ES-I3 (cell line): Measurements from ENCODE around the gene TPSAB1.
"Not testable (repeated sequence)": the region's sequence is repeated elsewhere in the genome, so short reads cannot be mapped to it uniquely, and the experiment has no call there.

Source experiments
- H3K36me3 ChIP-seq: 2 replicates; pipeline ENCODE4 v1.6.1; 2013; ENCODE audit warnings: mild to moderate bottlenecking, low read length, control low read depth, moderate library complexity; ENCODE audit not compliant: insufficient read depth
- H3K4me1 ChIP-seq: 2 replicates; pipeline ENCODE4 v1.6.1; 2013; ENCODE audit warnings: mild to moderate bottlenecking, control low read depth, low read length; ENCODE audit not compliant: insufficient read depth
- H3K9ac ChIP-seq: 2 replicates; pipeline ENCODE4 v1.6.1; 2013; ENCODE audit warnings: low read depth, mild to moderate bottlenecking, low read length, moderate library complexity
- H3K9me3 ChIP-seq: 2 replicates; pipeline ENCODE4 v1.6.1; 2013; ENCODE audit warnings: mild to moderate bottlenecking, low read length, moderate library complexity; ENCODE audit not compliant: control insufficient read depth, insufficient read depth

The TPSAB1 gene

DNA sequence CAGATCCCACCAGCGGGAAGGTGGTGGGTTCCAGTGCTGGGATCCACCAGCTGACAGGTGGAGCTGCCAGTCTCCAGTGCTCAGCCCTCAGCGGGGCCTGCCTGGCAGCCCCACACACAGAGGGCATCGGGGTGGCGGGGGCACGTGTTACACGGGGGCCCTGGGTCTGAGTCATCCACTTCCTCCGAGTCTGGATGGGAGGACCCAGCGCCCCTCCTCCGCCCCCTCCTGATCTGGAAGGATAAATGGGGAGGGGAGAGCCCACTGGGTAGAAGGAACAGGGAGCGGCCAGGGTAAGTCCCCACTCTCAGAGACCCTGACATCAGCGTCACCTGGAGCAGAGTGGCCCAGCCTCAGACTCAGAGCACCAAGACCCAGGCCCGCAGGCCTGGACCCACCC is at the start of gene TPSAB1:
TPSAB1 (plus strand) TSS at position 270 of the 400 bp plus-strand sequence. CDS start 234 bp downstream, outside the sequence.
- not testable (repeated sequence) for H3K9ac ChIP-seq, H3K36me3 ChIP-seq, H3K4me1 ChIP-seq, H3K9me3 ChIP-seq

DNA sequence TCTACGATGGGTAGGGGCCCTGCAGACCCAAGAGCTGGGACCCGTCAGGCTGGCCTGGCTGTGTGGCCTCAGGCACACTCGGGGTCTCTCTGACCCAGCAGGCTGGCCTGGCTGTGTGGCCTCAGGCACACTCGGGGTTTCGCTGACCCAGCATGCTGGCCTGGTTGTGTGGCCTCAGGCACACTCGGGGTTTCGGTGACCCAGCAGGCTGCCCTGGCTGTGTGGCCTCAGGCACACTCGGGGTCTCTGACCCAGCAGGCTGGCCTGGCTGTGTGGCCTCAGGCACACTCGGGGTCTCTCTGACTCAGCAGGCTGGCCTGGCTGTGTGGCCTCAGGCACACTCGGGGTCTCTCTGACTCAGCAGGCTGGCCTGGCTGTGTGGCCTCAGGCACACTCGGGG is 49.7 kb upstream of the TPSAB1 start:
- not testable (repeated sequence) for H3K9ac ChIP-seq, H3K36me3 ChIP-seq, H3K9me3 ChIP-seq, H3K4me1 ChIP-seq

DNA sequence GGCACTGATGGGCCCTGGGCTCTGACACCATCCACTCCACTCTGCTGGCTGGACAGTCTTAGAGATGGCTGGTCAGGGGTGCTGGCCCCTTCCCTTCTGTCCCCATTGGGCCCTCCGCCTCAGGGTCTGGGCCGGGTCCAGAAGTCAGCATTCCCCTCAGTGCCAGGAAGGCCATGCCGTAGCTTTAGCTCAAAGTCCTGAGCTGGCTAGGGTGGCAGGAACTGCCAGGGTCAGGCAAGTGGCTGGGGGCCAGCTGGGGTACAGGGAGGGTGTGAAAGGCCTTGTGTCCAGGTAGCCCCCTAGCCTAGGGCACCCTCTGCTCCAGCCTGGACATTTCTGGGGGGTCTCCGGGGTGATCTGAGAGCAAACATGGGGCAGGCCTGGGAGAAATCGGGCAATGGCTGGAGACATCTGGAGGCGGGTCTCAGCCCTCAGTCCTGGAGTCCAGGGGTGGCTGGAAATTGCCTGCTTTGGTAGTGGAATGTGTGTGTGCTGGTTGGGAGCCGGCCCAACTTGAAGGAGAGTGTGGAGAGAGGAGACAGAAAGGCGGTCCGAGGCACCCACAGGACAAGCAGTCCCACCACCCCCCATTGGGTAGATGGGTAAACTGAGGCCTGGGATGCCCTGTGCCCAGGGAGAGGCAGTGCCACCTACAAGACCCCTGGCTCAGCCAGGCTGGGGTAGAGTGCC is 48.0 kb upstream of the TPSAB1 start:
- no peaks in the 10 kb centered on the region; the same call in 1 of the 2 replicates for H3K4me1 ChIP-seq
- H3K9ac ChIP-seq, result no peak overlapping the region
- H3K9me3 ChIP-seq, result no peaks in the 10 kb centered on the region
- no peaks in the 10 kb centered on the region for H3K36me3 ChIP-seq

DNA sequence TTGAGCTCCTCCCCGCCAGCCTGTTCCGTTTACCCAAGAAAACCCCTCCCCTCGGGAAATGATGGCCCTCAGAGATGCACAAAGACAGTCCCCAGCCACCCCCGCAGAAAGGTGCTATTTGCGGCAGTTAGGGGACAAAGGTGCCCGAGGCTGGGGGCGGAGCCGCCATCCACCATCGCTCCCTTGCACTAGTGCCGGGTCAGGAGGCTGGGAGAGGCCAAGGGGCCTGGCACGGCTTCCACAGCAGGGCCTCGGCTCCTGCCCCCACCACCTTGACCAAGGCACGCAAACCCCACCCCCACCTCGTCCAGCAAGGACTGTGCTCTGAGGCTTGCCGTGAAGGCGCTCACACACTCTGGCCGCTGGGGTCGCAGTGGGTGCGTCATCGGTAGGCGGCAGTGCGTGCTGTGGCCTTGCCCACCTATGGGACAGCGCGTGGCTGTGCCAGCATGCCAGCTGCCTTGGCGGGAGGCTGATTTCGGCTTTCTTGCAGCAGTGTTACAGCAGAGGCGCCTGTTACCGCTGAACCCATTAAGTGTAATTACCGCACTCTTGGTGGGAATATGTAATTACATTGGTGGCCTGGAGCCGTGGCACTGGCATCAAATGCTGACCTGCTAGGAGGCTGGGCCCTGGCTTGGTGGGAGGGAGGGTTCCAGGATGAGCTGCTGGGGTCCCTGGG is 47.2 kb upstream of the TPSAB1 start:
- Histone ChIP-seq H3K9me3 (no peaks in the 10 kb centered on the region), H3K36me3 (no peaks in the 10 kb centered on the region), H3K9ac (no peak overlapping the region), H3K4me1 (no peaks in the 10 kb centered on the region; the same call in 1 of the 2 replicates)

DNA sequence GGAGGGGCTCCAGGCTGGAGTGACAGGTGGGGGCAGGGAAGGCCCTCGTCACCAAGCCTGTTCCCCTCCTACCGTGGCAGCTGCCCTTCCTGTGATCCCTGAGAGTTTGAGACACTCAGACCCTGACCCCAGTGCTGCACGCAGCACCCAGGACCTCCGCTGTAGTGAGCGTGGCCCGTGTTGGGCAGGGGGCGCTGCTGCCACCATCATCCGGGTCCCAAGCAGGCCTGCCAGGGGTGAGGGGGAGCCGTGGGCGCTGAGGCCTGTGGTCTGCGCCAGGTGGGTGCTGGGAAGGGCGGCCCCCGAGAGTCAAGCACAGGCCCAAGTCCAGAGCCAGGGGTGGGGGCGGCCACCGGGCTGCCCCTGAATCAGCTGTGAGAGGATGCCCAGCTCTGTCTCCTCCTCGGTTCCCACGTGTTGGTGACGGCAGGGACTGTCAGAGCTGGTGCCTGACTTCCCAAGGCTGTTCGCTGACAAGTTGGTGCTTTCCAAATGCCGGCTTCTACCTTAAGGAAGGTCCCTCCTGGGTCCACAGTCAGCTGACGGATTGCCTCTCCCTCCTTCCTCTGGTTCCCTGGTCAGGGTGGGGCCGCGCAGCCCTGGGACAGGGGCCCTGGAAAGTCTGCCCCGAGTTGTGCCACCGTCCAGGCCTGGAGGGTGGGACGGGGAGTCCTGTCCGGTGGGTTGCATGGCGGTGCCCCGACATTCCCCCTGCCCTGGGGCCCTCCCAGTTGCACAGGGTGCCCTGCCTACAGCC is 46.5 kb upstream of the TPSAB1 start:
- H3K36me3 ChIP-seq, result no peaks in the 10 kb centered on the region
- no peak overlapping the region for H3K9ac ChIP-seq
- H3K4me1 ChIP-seq, result no peaks in the 10 kb centered on the region; the same call in 1 of the 2 replicates
- no peaks in the 10 kb centered on the region for H3K9me3 ChIP-seq

DNA sequence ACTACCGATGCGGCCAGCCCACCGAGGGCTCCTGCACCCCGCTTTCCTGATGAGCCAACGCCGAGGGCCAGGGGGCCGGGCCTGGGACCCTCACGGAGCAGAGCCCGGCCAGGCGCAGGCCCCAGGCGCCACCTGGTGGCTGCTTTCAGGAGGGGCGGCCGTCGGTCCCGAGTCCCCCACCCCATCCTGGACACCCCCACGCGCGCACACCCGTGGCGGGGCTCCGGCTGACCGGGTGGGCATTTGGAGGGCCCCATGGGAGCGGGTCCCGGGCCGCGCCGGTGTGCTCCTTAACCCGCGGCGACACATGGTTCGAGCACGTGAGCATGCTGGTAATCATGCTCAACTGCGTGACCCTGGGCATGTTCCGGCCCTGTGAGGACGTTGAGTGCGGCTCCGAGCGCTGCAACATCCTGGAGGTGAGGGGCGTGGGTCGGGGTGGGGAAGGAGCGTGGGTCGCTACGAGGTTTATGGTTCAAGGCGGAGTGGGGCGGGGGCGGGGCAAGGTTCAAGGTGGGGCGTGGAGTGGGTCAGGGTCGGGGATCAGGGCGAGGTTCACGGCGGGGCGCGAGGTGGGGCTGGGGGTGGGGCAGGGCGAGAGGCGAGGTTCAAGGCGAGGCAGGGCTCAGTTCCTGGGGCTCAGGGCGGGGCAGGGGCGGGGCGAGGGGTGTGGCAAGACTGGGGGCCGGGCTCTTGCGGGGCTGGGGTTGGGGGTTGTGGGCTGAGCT is 45.7 kb upstream of the TPSAB1 start:
- Histone ChIP-seq H3K9me3 (no peaks in the 10 kb centered on the region), H3K9ac (no peak overlapping the region), H3K36me3 (no peaks in the 10 kb centered on the region), H3K4me1 (no peaks in the 10 kb centered on the region; the same call in 1 of the 2 replicates)

DNA sequence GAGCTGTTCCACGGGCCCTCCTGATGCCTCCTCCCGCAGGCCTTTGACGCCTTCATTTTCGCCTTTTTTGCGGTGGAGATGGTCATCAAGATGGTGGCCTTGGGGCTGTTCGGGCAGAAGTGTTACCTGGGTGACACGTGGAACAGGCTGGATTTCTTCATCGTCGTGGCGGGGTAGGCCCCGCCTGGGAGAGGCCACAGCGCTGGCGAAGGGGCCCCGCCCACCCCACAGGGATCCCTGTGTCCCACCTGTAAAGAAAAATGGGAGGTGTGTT is 45.2 kb upstream of the TPSAB1 start:
- Histone ChIP-seq H3K9me3 (no peaks in the 10 kb centered on the region), H3K9ac (no peak overlapping the region), H3K4me1 (no peaks in the 10 kb centered on the region; the same call in 1 of the 2 replicates), H3K36me3 (no peaks in the 10 kb centered on the region)

DNA sequence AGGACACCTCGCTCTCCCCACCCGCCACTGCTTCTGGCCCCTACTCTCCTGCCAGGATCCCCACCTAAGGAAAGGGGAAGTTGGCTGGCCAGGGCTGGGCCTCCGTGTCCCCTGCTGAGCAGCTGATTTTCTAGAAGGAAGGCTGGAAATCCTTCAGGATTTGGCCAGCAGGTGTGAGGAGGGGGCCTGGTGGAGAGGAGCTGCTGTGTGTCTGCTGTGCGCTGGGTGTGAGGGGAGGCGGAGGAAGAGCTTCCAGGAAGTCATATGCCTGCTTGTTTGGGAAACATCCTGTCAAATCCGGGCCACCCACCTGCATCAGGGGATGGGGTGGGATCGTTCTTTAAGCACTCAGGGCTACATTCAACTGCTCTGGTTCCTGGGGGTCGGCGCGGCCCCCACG is 44.0 kb upstream of the TPSAB1 start:
- Histone ChIP-seq H3K9ac (no peak overlapping the region), H3K36me3 (no peaks in the 10 kb centered on the region), H3K4me1 (no peaks in the 10 kb centered on the region; the same call in 1 of the 2 replicates)

DNA sequence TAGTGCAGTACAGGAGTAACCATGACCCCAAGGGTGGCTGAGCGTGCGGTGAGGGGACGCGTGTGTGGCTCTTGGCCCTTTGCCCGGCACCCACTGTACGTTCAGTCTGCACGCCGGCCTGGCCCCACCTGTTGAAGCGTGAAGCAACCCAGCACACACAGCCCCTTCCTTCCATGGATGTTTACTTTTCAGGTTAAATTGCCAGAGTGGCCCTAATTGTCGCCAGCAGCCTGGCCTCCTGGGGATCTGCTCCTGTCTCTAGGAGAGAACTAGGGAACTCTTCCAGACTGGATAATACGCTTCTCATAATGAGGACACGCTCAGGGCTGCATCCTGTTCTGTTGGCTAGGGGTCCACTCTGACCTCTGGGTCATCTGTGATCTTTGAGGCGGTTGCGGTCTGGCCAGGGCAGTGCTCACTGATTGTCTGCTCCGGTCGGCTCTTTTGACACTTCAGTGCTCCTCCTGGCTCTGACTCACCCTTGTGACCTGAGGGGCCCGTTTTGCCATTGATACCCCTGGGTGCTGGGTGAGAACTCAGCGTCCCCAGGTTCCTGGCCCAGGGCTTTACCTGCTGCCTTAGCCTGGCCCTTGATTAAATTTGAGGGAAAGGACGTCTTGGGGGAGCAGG is 43.2 kb upstream of the TPSAB1 start:
- Histone ChIP-seq H3K36me3 (no peaks in the 10 kb centered on the region), H3K4me1 (no peaks in the 10 kb centered on the region; the same call in 1 of the 2 replicates), H3K9me3 (no peaks in the 10 kb centered on the region), H3K9ac (no peak overlapping the region)

More for the DNA sequence above, 44.0 kb upstream of the TPSAB1 start:
- H3K9me3 ChIP-seq, result no peaks in the 10 kb centered on the region

DNA sequence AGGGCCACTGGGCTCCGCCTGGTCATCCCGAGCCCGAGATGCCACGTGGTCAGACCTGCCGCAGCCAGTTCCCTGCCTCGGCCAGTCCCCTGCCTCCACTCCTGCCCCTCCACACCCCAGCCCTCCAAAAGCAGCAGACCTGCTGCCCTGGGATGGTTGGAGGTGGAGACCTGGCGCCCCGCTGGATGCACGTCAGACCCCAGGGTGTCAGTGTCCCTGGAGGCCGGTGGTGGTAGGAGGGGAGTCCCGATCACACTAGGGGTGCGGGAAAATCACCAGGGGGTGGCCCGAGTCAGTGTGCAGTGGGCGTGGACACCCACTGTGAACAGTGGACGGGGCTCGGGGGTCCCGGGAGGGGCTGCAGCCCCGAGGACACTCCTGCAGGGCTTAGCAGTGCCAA is 42.3 kb upstream of the TPSAB1 start:
- no peak overlapping the region for H3K9ac ChIP-seq
- H3K36me3 ChIP-seq, result no peaks in the 10 kb centered on the region
- H3K4me1 ChIP-seq, result no peaks in the 10 kb centered on the region; the same call in 1 of the 2 replicates
- H3K9me3 ChIP-seq, result no peaks in the 10 kb centered on the region

DNA sequence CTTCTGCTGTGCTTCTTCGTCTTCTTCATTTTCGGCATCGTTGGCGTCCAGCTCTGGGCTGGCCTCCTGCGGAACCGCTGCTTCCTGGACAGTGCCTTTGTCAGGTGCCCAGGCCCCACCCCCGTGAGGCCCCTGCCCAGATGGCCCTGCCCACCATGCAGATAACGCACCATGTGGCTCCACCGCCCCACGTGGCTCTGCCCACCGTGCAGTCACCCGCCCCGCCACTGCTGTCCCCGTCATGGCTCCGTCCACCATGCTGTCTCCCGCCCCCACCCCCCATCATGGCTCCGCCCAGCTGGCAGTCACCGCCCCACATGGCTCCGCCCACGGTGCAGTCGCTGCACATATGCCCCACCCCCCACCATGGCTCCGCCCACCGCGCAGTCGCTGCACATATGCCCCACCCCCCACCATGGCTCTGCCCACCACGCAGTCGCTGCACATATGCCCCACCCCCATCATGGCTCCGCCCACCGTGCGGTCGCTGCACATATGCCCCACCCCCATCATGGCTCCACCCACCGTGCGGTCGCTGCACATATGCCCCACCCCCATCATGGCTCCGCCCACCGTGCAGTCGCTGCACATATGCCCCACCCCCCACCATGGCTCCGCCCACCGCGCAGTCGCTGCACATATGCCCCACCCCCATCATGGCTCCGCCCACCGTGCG is 41.7 kb upstream of the TPSAB1 start:
- H3K36me3 ChIP-seq, H3K4me1 ChIP-seq, H3K9me3 ChIP-seq, H3K9ac ChIP-seq: not testable (repeated sequence)

DNA sequence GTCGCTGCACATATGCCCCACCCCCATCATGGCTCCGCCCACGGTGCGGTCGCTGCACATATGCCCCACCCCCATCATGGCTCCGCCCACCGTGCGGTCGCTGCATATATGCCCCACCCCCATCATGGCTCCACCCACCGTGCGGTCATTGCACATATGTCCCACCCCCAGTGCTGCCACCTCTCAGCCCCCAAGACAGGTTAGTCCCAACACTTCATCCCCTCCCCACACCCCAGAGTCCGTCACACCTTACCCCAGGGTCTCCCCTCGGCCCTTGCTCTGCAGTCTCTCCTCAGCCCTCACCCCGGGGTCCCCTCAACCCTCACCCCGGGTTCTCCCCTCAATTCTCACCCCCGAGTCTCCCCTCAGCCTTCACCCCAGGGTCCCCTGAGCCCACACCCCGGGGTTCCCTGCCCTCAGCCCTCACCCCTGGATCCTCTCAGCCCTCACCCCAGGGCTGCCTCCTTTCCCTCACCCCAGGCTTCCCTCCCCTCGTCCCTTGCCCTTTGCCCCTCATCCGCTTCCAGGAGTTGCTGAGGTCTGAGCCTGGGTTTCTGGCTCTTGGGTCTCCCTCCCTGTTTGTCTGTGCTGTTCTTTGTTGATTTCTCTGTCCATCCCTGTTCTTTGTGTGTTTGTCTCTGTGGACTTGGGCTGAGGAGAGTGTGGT is 41.0 kb upstream of the TPSAB1 start:
- Histone ChIP-seq H3K36me3 (no peaks in the 10 kb centered on the region), H3K9me3 (no peaks in the 10 kb centered on the region), H3K9ac (no peak overlapping the region), H3K4me1 (no peaks in the 10 kb centered on the region)

DNA sequence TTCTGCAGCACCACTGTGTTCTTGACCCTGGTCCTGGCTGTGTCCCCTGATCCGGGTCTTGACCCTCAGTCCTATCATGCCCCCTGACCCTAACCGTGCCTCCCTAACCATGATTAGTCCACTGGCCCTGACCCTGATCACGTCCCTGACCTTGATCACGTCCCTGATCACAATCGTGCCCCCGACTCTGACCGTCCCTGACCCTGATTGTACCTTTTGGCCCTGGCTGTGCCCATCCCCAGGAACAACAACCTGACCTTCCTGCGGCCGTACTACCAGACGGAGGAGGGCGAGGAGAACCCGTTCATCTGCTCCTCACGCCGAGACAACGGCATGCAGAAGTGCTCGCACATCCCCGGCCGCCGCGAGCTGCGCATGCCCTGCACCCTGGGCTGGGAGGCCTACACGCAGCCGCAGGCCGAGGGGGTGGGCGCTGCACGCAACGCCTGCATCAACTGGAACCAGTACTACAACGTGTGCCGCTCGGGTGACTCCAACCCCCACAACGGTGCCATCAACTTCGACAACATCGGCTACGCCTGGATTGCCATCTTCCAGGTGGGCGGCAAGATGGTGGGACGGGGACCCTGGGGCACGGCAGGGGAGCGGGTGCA is 40.4 kb upstream of the TPSAB1 start:
- no peak overlapping the region for H3K9ac ChIP-seq
- H3K36me3 ChIP-seq, result no peaks in the 10 kb centered on the region

More for the DNA sequence above, 40.4 kb upstream of the TPSAB1 start:
- H3K9me3 ChIP-seq, result no peaks in the 10 kb centered on the region
- no peaks in the 10 kb centered on the region for H3K4me1 ChIP-seq
